ENCODE measurements around the gene MCF2L2.

DNA sequence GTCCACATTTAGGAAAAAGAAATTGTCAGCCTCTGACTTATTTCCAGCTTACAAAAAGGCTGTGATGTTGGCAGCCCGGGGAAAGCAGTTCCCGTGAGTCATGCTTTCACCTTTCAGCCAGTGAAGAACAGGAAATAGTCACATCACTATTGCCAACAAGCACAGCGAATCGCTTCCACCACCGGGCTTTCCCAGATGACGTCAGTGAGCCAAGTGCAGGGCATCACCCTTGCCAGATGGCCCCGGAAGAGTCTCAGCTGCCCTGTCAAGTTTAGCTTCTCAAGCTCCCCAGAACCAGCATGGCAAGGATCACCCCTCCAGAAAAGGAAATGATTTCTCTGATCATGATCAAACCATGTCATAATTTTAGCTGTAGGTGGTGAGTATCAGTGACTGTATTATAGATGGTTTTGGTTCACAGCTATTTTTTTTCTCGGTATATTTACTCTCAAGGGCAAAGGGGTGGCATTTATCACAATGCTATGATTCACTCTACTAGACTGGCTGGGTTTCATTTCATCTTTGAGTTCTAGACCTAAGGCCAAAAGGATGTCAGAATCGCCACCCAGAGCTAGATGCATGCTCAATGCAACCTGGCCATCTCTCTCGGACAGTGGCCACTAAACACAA lies 142.5 kb downstream of the MCF2L2 start:
- TF ChIP-seq, protein P1, sequence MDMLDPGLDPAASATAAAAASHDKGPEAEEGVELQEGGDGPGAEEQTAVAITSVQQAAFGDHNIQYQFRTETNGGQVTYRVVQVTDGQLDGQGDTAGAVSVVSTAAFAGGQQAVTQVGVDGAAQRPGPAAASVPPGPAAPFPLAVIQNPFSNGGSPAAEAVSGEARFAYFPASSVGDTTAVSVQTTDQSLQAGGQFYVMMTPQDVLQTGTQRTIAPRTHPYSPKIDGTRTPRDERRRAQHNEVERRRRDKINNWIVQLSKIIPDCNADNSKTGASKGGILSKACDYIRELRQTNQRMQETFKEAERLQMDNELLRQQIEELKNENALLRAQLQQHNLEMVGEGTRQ (IDR thresholded peaks at IDR 0.05) = no peak
- TF ChIP-seq BHLHE40 (IDR thresholded peaks at IDR 0.05; ENCODE audit: low read depth, low read length) = no peak
- TF ChIP-seq GATA3 (IDR thresholded peaks at IDR 0.05; ENCODE audit: borderline replicate concordance) = no peak
- TF ChIP-seq, protein P2, sequence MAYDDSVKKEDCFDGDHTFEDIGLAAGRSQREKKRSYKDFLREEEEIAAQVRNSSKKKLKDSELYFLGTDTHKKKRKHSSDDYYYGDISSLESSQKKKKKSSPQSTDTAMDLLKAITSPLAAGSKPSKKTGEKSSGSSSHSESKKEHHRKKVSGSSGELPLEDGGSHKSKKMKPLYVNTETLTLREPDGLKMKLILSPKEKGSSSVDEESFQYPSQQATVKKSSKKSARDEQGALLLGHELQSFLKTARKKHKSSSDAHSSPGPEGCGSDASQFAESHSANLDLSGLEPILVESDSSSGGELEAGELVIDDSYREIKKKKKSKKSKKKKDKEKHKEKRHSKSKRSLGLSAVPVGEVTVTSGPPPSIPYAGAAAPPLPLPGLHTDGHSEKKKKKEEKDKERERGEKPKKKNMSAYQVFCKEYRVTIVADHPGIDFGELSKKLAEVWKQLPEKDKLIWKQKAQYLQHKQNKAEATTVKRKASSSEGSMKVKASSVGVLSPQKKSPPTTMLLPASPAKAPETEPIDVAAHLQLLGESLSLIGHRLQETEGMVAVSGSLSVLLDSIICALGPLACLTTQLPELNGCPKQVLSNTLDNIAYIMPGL (CRISPR knock-in tag; IDR thresholded peaks at IDR 0.05; ENCODE audit: borderline replicate concordance) = no peak
- no peak for TF ChIP-seq SMC3 (IDR thresholded peaks at IDR 0.05)
- TF ChIP-seq POLR2A (IDR thresholded peaks at IDR 0.05; ENCODE audit: low read length) = no peak
- TF ChIP-seq, protein P3, sequence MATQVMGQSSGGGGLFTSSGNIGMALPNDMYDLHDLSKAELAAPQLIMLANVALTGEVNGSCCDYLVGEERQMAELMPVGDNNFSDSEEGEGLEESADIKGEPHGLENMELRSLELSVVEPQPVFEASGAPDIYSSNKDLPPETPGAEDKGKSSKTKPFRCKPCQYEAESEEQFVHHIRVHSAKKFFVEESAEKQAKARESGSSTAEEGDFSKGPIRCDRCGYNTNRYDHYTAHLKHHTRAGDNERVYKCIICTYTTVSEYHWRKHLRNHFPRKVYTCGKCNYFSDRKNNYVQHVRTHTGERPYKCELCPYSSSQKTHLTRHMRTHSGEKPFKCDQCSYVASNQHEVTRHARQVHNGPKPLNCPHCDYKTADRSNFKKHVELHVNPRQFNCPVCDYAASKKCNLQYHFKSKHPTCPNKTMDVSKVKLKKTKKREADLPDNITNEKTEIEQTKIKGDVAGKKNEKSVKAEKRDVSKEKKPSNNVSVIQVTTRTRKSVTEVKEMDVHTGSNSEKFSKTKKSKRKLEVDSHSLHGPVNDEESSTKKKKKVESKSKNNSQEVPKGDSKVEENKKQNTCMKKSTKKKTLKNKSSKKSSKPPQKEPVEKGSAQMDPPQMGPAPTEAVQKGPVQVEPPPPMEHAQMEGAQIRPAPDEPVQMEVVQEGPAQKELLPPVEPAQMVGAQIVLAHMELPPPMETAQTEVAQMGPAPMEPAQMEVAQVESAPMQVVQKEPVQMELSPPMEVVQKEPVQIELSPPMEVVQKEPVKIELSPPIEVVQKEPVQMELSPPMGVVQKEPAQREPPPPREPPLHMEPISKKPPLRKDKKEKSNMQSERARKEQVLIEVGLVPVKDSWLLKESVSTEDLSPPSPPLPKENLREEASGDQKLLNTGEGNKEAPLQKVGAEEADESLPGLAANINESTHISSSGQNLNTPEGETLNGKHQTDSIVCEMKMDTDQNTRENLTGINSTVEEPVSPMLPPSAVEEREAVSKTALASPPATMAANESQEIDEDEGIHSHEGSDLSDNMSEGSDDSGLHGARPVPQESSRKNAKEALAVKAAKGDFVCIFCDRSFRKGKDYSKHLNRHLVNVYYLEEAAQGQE (IDR thresholded peaks at IDR 0.05) = no peak
- TF ChIP-seq, protein P4, sequence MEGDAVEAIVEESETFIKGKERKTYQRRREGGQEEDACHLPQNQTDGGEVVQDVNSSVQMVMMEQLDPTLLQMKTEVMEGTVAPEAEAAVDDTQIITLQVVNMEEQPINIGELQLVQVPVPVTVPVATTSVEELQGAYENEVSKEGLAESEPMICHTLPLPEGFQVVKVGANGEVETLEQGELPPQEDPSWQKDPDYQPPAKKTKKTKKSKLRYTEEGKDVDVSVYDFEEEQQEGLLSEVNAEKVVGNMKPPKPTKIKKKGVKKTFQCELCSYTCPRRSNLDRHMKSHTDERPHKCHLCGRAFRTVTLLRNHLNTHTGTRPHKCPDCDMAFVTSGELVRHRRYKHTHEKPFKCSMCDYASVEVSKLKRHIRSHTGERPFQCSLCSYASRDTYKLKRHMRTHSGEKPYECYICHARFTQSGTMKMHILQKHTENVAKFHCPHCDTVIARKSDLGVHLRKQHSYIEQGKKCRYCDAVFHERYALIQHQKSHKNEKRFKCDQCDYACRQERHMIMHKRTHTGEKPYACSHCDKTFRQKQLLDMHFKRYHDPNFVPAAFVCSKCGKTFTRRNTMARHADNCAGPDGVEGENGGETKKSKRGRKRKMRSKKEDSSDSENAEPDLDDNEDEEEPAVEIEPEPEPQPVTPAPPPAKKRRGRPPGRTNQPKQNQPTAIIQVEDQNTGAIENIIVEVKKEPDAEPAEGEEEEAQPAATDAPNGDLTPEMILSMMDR (IDR thresholded peaks at IDR 0.05) = no peak
- TF ChIP-seq, protein P5, sequence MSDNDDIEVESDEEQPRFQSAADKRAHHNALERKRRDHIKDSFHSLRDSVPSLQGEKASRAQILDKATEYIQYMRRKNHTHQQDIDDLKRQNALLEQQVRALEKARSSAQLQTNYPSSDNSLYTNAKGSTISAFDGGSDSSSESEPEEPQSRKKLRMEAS (IDR thresholded peaks at IDR 0.05) = 0 out of 2 replicates have a peak, but pooled peaks have one; percentile 46
- no peak for TF ChIP-seq NFE2L2 (conservative IDR thresholded peaks at IDR 0.05; ENCODE audit: low read length)
- no peak for TF ChIP-seq HDAC2 (IDR thresholded peaks at IDR 0.05)
- TF ChIP-seq EP300 (IDR thresholded peaks at IDR 0.05) = peak in 1 of 2 experiments; percentile 24; a peak in 2 of 5 replicates
- no peak; a peak in 2 of 5 replicates for TF ChIP-seq JUN (IDR thresholded peaks at IDR 0.05)
- TF ChIP-seq NR3C1 (IDR thresholded peaks at IDR 0.05) = no peak
